B cell (primary cell): Measurements from ENCODE around the gene GALR1.

Source experiments
- CTCF ChIP-seq: fragments of 200-600 bp; IDR thresholded peaks from one replicate; pipeline ENCODE4 v1.8.0; 2022; ENCODE audit warnings: antibody characterized with exemption, mild to moderate bottlenecking
- EZH2 ChIP-seq: IDR thresholded peaks from 2 replicates; pipeline ENCODE4 v1.6.1; 2012; ENCODE audit warnings: borderline replicate concordance, low read depth, mild to moderate bottlenecking, moderate library complexity, low read length; ENCODE audit not compliant: insufficient read depth, poor library complexity, severe bottlenecking

GRCh38 chr18:77249569-77250500, at the start of gene GALR1:
- TF ChIP-seq CTCF, result no peak
- TF ChIP-seq EZH2, result no peak
